Pulmonary artery endothelial cell (primary cell): ENCODE results near the gene PIP5KL1. TPM values are rescaled to one million over a fixed set of nuclear protein-coding genes. Genes with fewer than 3 reads are reported as not detected.
A peak's percentile ranks its signal among the peaks of the same experiment; 100 is the strongest.

Experiments
- DNase-seq: peaks from one replicate; pipeline ENCODE4 v3.0.0-alpha.2; 2011; ENCODE audit warnings: low read depth, low spot score
- total RNA-seq: library from RNA; depleted of rRNA; stranded (reverse); fragments of >200 nt; gene quantifications from 2 replicates; pipeline ENCODE4 v1.2.3, GENCODE V29; 2014

The PIP5KL1 gene
- total RNA-seq, 1 donor from 2014 or later: 0.79 TPM

DNA sequence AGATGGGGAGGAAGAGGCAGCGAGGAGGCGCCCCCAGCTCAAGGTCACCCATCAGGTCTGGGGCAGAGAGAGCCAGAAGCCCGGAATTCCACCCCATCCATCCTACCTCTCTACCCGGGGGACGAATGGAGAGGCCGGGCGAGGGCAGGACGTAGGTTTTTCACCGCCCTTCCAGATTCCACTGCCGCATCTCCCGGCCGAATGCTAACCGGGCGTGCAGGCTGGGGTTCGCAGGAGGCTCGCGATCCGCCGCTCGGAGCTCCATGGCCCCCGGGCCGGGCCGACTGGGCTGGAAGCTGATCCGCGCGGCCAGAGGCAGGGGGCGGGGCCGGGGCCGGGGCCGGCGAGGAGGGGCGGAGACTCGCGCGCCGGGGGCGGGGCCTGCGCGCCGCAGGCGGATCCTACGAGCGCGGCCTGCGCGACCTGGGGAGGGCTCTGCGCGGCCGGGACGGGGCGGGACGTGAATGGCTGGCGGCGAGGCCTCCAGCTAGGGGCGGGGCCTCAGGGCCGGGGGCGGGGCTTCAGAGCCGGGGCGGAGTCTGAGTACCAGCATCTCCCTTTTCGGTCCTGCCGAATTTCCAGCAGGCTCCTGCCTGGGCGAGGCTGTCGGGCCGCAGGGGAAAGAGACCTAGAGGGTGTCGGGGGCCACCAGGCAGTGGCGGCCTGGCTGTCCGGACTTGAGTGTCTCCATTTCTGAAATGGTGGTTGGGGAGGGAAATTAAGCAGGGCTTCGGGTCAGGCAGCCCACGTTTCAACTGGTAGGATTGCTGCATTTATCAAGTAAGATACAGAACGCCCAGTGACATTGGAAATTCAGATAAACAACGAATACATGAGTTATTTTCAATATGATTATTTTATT lies 13.6 kb downstream of the PIP5KL1 start, which contains the start of gene ST6GALNAC4:
TSS of gene ST6GALNAC4 (minus strand) at position 322 of the 862 bp plus-strand sequence. CDS start 622 bp downstream, outside the sequence.
- peak; percentile 62 for DNase-seq

DNA sequence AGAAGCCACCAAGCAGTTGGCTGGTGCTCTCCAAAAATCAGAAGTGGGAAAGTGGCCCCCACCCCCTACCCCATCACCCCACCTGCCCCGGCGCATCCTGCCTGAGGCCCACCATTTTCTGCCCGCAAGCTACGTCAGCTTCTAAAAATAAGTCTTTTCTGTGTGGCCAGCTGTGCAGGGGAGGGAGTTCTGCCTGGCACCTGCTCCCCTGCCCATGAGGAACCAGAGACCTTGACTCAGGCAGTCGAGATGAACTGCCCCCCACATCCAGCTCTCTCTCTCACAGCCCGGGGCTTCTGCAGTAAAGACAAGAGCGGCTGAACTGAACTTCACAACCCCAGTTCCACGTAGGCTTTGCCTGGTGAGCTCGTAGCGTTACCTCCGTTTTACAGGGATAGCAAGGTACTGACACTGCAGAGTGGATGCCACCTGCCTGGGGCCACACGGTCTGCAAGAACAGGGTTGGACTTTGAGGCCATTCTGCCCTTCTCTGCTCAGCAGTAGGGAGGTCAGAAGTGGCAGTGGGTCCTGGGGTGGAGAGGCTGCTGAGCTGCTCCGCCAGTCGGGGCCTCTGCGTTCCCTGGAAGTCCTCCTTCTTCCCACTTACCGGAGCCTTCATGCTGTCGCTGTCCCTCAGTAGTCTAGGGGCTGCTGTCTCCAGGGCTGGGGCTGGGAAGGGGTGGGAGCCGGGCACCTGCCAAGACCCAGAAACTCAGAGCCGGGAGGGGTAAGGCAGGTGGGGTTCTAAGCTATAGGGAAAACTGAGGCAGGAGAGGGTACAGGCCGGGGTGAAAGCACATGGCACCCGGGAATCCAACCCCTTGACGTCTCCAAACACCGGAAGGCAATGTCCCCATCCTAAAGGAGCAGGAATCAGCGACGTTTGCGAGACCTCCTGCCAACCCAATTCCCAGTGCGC lies 14.5 kb downstream of the PIP5KL1 start:
- DNase-seq: no peak

DNA sequence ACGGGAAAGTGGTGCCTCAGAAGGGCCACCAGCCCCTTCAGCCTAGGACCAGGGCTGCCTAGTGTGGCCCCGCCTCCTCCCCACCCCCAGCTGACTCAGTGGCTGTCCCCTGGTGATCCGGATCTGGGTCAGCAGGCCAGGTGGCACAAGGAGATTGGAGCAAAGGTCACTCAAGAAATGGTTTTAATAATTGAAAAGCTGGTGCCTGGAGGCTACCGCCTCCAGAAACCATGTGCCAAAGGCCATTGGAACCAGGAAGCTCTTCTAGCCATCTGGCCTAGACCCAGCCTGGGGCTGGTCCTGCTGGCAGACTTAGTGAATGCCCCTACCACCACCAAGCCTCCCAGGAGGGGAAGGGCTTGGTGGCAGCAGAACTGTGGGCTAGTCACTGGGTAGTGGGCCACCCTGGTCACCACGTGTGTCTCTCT lies 15.2 kb downstream of the PIP5KL1 start:
- DNase-seq: no peak

DNA sequence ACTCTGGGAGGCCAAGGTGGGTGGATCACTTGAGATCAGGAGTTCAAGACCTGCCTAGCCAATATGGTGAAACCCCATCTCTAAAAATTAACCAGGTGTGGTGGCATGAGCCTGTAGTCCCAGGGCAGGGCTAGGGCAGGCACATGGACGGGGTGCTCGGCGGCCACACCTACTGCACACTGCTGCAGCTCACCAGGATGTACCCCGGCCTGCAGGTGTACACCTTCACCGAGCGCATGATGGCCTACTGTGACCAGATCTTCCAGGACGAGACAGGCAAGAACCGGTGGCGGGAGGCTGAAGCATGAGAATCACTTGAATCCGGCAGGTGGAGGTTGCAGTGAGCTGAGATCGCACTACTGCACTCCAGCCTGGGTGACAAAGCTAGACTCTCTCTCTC lies 16.9 kb downstream of the PIP5KL1 start:
- DNase-seq: no peak

DNA sequence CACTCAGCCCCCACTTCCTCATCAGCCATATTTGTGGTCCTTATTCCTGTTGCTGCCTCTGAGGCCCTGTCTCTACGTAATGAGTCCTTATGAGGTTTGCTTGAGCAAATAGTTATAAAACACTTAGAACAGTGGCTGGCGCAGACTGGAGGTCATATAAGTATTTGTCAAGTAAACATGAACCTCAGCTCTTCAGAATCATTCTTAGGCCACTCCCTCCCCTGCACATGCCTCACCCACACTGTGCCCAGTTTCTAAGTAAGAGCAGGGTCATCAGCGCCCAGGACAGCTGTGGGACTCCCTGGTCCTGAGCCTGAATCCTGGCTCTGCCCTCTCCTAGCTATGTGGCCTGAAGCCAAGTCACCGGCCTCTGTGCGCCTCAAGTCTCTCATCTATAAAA lies 17.7 kb downstream of the PIP5KL1 start:
- no peak for DNase-seq

DNA sequence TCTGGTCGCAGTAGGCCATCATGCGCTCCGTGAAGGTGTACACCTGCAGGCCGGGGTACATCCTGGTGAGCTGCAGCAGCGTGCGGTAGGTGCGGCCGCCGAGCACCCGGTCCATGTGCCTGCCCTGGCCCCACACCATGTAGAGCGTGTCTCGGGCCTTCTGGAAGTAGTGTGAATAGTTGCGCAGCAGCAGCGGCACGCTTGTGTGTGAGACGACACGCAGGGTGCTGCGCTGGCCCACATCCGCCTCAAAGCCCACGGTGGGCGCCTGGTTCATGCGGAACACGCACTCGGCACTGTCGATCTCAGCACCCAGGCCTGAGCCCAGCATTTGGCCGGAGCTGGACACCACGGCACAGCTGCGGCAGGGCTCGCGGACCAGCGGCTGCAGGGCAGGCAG lies 18.3 kb downstream of the PIP5KL1 start:
- no peak for DNase-seq

DNA sequence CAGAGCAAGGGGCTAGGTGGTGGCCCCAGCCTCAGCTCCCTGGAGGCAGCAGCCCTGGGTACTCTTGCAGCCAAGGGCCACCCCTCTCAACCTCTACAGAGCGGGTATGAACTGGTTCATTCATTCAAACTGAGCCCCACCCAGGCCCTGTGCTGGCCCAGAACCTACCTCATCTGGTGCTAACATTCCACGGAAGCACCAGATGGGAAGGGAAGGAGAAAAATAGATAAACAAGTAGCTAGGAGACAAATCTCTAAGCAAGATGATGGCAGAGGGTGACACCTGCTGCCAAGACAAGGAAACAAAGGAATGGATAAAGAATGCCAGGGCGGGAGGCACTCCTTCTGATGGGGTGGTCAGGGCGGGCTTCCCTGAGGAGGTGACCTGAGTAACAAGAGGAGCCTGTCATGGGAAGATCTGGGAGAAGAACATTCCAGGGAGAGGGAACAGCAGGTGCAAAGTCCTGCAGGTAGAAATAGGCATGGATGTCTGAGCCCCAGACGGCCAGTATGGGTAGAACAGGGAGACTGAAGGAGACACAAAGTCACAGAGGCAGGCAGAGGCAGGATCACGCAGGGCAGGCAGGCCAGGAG lies 19.9 kb downstream of the PIP5KL1 start:
- no peak for DNase-seq

DNA sequence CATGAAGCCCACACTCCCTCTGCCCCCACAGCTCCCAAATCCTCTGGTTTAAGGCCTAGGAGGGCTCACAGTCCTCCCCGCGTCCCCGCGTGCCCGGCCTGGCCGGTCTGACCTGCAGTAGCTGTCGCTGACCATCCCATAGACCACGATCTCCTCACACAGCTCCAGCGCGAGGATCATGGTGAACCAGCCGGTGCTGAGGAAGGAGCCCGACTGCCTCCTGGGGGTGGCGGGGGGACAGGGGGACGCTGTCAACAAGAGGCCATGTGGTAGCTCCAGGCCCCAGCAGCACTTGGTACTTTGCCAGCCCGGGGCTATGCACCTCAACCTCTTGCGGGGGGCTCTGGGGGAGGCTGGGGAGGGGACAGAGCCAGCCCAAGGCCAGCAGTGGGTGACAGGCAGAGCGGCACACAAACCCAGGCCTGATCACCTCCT lies 20.7 kb downstream of the PIP5KL1 start:
- DNase-seq: no peak

DNA sequence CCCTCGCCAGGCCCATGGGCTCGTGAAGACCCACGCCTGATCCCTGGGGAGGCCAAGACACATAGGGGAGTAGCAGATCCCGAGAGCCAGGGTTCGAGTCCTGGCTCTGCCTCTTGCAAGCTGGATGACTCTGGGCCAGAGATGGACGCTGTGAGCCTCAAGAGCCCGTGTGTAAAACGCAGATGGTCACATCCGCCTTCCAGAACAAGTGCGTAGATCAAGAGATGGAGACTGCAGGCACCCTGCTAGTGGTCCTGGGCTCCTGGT lies 22.0 kb downstream of the PIP5KL1 start:
- no peak for DNase-seq

DNA sequence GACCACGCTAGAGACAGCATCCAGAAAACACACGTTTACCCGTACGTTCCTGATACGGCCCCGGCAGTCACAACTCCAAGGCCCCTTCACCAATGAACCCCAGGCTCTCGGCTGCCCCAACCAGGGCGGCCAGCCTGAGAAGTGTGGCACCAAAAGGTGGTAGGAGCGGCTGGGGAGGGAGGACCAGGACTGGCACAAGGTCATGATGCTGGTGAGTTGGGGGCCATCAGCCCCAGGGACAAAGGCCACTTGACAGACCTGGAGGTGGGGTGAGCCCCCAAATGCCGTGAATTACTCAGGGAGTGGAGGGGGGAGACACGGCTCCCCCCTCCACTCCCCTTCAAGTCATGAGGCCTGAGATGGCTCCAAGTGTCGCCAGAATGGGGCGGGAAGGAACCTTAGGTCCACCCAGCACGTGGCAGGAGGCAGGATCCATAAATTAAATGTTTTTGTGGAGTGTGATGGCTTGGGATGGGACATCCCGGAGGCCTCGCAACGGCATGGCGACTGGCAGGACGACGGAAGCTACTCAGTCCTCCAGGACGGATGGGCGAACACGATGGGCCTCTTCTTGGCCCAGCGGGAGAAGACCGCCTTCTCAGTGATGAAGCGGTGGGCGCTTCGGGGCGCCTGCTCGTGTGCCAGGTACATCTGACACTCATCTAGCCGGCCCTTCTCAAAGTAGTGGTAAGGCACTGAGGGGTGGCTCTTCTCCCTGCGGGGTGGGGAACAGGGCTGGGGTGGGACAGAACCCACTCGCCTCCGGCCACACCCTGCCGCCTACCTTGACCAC lies 22.5 kb downstream of the PIP5KL1 start:
- no peak for DNase-seq

DNA sequence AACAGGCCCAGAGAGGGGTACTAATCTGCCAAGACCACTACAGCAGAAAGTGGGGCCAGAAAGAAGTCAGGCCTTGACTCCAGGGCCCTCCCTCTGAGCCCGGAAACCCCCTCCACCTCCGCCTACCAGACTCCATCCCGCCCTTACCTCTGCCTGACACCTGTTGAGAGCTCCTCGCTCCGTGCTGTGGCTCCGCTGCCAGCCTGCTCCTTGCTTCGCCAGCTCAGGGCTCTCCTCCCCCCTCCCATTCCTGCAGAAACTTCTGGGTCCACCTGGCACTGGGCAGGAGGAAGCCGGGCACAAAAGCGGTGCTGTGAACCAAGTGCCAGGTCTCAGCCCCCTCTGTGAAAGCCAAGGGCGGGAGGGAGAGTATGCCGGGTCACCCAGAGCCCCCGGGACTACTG lies 24.8 kb downstream of the PIP5KL1 start:
- no peak for DNase-seq

DNA sequence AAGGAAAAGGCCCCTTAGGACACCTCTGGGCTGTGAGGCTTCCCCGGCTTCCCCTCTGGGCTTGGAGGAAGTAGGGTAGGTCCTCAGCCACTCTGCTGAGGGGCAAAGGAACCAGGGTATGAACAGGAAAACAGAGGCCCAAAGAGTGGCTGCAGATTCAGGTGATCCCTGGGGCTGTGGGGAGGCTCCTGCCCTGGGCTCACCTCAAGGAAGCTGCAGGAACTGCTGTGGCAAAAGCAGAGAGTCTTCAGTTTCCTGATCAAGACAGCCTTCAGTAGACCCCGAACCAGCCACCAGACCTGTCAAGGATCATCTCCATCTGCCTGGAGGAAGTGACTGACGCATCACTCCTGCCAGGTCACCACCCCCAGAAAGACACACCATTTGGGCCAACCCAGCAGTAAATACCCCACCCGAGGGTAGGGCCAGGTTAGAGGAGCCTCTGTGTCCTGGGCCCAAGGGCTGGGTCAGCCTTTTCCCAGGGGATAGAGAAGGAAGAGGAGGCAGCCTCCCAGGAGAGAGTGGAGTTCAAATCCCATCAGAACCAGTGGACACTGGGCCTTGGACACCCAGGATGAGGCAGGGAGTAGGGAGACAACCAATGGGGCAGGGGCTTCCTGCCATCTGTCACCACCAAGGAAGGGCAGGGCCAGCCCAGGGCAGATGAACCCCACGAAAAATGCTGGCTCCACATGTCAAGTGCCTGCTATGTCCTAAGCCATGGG lies 25.4 kb downstream of the PIP5KL1 start:
- DNase-seq: no peak

DNA sequence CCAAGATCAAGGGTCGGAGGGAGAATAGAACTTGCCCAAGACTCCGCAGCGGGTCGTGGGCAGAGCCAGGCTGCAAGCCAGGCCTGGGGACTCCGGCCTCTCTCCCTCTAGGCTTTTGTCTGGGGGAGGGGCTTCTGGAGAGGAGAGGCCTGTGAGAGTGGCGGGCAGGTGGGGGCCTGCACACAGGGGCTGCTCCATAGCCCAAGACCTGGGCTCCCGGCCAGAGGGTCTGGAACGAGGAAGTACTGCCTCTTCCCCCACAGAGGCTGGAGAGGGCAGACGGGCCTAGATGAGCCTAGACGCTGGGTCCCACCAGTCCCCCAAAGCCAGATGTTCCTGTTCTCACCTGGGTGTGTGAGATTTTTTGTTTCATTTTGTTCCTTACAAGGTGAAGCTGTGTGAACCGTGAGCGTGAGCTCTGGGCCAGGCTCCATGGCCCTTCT lies 26.0 kb downstream of the PIP5KL1 start:
- DNase-seq: no peak

DNA sequence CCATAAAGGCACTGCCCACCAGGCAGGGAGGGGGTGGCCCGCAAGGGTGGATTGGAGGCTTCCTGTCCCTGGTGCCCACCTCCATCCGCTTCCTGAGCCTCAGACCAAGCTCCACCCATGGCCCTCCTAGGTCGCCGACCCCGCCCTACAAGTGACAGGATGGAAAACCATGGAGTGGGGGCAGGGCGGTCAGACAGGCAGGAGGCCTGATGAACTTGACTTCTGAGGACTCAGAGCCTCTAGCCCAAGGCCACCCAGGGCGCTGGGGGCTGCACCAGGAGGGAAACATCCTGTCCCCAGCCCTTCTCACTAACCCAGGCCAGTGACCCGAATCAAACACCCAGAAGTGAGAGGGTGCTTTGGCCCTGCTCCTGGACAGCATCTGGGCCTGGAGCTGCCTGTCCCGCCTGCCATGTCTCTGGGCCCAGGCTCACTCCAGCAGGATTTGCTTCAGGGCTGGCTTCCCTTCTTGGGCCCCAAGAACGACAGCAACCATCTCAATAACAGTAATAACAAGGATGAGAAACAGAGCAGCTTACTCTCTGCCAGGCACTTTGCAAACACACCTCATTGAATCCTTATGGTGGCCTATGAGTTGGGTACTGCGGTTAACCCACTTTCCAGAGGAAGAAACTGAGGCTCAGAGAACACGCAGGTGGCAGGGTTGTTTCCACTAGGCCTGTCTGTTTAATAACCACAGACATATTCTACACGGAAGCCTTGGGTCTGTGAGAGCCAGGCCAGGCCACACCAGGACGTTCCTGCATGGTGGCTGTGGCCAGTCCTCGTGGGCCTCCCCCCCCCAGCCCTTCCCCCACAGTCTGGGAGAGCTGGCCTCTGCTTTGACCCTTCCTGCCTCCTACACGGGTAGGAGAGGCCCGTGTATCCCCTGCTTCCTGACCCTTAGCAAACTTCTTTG lies 26.8 kb downstream of the PIP5KL1 start:
- no peak for DNase-seq

DNA sequence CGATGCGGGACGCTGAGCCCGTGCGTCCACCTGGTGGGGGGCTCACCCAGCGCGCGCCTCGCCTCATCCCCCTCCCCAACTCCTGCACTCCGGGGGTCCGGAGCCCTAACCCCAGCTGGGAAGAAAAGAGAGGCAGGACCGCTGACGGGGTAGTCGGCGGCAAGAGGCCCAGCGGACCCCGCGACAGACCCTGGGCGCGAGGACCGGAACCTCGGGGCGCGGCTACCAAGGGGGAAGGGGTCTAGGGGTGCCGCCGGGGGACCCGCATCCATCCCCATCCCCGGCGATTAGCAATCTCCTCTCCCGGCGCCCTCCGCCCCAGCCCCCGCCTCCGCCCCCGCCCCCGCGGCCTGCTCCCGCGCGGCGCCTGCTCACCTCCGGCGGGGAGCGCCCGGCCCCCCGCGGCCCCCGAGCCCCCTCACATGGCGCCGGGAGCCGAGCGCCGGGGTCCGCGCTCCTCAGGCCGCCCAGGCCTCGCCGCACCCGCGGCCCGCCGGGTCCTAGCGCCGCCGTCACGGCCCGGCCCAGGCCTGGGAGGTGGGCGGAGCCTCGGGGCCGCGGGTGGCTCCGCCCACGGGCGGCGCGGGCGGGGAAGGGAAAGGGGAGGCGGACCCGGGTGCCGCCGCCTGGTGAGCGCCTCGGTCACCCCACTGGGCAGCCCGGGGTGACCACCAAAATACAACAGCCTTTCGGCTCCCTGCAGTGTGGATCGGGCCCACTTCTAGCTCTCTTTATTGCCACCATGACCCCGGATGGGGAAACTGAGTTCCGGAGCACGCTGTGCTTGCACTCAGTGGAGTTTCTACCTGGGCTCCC lies 31.2 kb downstream of the PIP5KL1 start, which contains the start of gene ST6GALNAC6:
TSS of gene ST6GALNAC6 (minus strand) at position 476 of the 816 bp plus-strand sequence. CDS start 1,622 bp downstream, outside the sequence.
- DNase-seq: no peak

DNA sequence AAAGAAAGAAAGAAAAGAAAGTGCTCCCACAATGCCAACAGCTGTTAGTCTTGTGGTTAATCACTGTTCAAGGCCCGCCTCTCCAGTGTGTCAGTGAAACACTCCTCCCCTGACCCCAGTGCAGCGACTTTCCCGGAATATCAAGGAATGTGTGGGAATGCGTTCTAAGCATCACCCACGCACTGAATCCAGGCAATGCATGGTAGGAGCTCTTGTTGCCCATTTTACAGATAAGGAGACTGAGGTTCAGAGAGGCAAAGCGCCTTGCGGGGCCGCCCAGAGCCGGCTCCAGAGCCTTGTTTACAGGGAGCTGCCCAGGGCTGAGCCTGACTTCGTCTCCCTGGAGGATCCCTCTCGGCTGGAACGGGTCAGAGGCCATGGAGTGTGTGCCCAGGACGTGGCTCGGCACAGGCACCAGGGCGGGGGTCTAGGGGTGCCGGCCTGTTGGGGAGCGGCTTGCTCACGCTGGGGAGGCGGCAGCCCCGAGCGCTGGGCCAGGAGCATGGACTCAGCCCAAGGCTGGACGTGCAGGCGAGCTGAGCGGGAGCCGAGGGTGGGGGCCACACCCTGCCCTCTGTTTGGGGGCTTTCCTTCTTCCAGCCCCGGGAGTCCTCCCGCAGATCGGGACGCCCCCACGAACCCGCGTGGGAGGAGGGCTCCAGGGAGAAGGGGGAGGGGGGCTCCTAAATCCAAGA lies 32.0 kb downstream of the PIP5KL1 start:
- DNase-seq: no peak

DNA sequence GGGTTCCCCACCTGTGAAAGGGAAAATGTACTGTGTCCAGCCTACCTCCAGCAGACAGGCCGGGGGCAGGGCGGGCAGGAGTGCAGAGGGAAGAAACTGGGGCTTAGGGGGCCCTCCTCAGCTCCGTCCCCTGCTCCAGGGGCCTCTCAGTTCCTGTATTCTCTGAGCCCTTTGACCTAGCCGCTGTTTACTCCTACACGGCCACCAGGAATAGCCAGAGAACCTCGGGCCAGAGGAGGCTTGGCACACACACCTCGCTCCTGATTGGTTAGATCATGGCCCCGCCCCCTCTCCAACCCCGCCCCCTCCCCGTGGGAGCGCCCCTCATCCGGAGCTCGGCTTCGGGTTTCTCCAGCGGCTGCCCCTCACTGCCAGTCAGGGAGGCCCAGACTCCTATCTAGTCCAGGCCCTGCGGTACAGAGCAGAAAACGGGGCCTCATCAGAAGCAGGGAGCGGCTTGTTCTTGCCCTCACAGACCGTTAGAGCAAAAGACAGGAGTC lies 33.3 kb downstream of the PIP5KL1 start:
- no peak for DNase-seq
